Skin of body (tissue), 2 donors: ENCODE data around the gene C17orf107. TPM values are rescaled to one million over a fixed set of nuclear protein-coding genes. Genes with fewer than 3 reads are reported as not detected.
A peak's percentile ranks its signal among the peaks of the same experiment; 100 is the strongest.

Experiments
- DNase-seq: peaks from one replicate; lab custom pipeline; 2025; lab: John Stamatoyannopoulos, UW
- total RNA-seq: library from RNA; depleted of rRNA; stranded (reverse); fragments of >200 nt; gene quantifications from one replicate; pipeline ENCODE4 v1.2.3, GENCODE V29; 2014

C17orf107 gene
- total RNA-seq, 1 donor from 2014 or later, result 6.0 TPM

DNA sequence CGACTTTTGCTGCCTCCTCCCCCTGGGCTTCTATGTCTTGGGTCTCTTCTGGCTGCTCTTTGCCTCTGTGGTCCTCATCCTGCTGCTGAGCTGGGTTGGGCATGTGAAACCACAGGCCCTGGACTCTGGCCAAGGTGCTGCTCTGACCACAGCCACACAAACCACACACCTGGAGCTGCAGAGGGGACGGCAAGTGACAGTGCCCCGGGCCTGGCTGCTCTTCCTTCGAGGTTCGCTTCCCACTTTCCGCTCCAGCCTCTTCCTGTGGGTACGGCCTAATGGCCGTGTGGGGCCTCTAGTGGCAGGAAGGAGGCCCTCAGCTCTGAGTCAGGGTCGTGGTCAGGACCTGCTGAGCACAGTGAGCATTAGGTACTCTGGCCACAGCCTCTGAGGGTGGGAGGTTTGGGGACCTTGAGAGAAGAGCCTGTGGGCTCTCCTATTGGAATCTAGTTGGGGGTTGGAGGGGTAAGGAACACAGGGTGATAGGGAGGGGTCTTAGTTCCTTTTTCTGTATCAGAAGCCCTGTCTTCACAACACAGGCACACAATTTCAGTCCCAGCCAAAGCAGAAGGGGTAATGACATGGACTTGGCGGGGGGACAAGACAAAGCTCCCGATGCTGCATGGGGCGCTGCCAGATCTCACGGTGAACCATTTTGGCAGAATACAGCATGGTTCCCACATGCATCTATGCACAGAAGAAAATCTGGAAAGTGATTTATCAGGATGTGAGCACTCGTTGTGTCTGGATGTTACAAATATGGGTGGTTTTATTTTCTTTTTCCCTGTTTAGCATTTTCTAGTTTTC is 35.0 kb downstream of the C17orf107 start:
- DNase-seq, result no peak

DNA sequence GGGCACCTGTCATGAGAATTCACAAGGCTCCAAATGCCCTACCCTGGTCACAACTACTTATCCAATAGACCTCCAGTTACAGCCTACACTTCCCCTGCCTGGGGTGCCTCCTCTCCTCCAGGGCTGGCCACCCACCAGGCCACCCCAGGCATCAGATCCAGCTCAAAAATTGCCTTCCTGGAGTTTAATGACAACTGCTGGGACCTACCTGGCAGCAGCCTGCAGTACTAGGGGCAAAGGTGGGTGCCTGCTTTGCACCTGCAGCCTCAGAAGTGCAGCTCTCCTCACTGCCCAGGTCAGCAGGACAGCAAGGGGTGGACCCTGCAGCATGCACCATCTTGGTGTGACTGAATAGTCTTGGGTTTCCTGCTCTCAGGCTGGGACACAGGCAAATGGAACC is 36.3 kb downstream of the C17orf107 start:
- no peak for DNase-seq

DNA sequence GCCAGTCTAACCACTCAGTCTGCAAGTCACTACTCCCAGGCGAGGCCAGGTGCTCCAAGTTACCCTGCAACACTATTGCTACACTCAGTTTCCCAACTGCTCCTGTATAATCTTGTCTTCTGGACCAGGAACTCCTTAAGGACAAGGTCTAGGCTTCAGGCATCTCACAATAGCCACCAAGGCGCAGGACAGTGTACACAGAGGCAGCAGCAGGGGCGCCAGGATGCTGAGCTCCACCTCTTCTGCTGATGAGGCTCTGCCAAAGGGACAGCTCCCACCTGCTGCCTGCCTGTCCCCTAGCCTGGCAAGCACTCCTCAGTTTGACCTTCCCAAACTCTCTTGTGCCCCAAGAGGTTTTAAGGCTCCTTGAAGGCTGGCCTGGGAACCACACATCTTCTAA is 37.1 kb downstream of the C17orf107 start:
- no peak for DNase-seq

DNA sequence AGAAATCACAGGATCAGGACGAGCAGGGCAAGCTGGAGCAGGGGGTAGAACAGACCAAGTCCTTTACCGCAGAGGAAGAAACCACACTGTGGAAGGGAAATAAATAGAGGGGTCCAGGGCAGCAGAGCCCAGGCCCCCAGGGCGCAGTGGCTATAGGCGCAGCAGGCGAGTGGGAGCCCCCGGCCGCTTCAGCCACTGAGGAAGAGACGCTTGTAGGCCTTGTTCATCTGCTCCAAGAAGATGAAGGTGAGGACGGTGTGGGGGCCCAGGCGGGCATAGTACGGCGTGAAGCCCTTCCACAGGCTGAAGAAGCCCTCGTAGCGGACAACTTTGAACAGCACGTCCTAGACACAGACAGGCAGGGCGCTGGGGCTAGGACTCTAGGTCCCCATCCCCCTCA is 38.2 kb downstream of the C17orf107 start:
- DNase-seq, result no peak

DNA sequence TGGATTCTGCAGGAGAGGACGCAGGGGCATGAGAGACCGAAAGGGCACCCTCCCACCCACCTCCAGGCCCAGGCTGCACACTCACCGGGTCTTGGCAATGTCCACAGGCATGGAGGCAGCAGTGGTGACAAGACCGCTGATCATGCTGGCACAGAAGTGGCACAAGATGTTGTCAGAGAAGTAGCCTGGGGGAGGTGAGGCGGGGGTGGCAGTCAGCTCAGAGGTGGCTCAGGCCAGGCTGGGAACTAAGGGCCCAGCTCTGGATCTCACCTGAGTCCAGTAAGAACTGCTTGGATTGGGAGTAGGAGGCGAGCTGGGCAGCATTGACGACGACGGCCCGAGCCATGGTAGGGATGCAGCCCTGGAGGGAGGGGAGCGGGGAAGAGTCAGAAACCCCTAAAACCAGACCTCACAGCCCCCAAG is 38.7 kb downstream of the C17orf107 start:
- DNase-seq, result no peak

DNA sequence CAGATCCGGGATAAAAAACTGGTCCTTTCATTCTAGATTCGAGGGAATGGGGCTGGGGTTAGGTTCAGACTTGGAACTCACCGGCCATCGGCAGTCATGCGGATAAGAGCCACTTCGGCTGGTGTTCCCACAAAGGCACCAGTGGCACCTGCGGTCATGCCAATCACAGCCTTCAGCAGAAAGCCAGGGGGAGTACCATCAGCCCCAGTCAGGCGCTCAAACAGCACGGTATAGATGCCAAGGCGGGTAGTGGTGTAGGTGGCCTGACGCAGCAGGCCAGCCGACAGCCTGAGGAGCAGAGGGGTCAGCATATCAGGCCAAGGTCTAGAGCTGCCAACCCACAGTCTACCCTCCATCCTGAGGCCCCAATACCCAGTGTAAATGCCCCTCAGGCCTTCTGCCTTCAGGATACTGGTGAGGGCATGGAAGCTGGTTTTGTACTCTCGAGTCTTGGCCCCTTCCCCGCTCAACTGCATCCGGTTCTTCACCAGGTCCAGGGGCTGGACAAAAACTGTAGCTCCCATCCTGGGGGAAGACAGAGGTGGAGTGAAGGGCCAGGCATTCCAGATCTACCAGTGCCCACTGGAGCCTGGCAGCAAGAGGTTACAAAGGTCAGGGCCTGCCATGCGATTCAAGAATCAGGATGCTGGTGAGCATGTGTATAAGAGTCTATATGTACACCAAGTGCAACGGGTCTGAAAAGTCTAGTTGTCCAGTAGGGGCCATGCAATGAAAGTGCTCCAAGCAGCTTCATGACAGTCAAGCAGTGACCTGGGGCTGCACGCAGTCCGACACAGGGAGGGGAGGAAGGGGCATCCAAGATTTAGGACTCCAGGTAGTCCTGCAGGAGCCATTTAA is 39.6 kb downstream of the C17orf107 start:
- DNase-seq, result no peak

DNA sequence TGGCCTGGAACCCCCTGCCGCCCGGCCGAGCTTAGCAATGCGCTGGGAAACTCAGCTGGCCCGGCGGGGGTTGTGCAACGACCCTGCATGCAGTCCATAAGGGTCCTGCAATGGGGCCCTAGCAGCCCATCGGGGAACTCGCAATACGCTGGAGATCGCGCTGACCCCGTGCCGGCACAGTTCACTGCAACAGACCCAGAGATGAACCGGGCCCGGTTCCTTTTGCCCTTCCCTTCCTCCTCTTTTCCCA is 40.1 kb downstream of the C17orf107 start:
- DNase-seq, result no peak

DNA sequence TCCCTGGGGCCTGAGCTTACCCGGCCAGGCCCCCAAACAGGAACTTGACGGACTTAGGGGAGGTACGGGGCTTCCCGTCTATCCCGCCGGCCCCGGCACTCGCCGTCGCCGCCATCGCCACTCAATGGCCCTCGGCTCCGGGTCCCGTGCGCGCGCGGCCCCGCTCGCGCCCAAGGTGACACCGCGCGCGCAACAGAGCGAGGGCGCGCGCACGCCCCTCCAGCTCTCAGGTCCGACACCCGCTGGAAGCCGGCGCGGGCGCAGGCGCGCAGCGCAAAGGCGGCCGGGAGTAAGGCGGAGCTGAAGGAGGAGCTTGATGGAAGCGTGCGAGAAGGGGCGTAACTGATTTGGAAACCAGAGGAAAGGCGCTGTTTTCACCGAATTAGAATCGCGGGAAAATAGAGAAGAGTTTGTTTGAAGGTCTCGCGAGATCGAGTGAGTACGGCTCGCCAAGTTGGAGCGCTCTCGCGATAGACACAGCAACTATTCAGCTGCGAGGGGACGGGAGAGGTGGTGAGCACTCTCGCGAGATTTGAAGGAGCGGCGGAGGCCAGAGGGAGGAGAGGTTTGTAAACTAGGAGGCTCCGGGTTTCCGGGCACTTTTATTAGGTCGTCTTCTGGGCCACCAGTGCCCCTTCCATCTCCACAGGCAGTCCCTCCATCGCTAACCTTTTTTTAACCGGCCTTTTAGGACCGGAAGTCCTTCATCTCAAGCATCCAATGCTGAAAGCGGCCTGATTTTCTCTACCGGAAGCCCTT is 40.6 kb downstream of the C17orf107 start, which contains the start of the genes RNF167 and SLC25A11:
TSS of gene RNF167 (plus strand) at position 473 of the 759 bp plus-strand sequence. CDS start 642 bp downstream, outside the sequence.
TSS of gene SLC25A11 (minus strand) at position 251 of the 759 bp plus-strand sequence. CDS start at position 115, 136 bp downstream.
- DNase-seq, result peak; percentile 99

DNA sequence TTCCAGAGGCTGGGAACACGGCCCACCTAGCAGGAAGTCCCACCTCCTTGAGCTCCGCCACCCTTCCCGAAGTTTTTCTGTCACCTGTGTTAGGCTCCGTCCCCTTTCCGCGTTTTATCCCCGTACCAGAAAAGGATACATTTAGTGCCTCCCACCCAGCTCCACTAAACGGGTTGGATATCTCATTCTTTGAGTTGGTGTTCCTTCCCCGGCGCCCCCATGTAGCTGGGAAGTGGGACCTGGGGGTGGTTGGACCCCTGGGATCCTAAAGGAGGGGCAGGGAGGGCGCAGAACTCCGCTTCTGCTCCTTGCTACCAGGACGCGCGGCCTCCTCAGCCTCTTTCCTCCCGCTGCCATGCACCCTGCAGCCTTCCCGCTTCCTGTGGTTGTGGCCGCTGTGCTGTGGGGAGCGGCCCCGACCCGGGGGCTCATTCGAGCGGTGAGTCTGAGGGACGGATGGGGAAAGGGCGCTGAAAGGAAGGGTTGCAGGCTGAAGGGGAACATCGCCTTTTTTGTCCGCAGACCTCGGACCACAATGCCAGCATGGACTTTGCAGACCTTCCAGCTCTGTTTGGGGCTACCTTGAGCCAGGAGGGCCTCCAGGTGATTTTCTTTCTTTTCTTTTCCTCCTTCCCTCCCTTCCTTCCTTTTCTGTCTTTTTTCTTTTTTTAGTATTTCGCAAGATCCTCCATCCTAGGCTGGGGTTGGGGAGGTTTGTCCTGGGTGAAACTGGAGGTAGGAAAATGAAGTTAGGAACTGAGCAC is 41.4 kb downstream of the C17orf107 start:
- DNase-seq, result no peak

DNA sequence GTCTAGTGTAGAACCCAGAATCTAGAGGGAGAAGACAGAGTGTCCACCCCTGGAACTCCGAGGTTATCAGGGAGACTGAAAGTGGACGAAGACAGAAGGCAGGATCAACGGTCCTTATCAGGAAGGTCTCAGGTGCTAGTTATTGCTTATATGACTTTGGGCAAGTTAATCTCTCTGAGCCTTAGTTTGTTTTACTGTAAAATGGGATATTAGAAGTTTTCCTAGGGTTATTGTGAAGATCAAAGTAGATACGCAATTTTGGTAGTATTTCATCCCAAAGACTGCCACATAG is 41.9 kb downstream of the C17orf107 start:
- no peak for DNase-seq

DNA sequence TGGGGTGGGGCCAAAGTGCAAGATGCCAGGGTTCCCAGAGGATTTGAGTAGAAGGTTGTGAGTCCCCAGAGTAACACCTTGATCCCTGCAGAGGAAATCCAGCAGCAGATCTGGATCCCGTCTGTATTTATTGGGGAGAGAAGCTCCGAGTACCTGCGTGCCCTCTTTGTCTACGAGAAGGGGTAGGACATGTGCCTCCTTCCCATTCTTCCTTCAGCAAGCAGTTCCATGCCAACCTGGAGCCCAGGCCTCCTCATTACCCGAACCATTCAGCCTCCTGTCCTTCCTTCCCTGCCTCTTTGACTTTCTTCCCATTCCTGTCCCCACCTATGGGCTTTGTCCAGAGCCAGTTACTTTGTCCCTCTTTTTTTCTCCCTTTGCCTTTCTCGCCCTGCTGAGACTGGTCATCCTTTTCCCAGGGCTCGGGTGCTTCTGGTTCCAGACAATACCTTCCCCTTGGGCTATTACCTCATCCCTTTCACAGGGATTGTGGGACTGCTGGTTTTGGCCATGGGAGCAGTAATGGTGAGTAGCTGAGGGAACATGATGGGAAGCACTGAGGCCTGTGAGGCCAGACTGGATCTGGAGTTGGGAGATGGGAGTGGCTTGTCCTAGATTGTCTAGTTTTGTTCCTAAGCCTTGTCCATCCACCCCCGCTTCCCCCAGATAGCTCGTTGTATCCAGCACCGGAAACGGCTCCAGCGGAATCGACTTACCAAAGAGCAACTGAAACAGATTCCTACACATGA is 43.6 kb downstream of the C17orf107 start:
- no peak for DNase-seq

DNA sequence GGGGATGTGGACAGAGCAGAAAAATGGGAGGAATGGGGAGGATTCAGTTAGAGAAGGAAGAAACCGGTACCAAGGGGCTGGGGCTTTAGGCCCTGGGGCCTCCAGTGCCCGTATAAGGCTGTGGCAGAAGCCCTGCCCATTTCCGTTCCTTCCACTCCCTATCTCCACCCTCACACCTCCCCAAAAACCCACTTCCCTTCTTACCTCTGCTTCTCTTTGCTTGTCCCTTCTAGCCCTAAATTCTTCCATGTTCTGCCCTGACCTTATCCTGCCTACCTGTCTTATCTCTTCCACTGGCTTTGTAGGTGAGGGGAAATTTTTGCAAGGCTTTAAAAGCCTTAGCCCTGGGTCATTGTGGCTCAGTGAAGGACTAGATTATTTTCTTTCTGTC is 44.8 kb downstream of the C17orf107 start:
- DNase-seq, result no peak

DNA sequence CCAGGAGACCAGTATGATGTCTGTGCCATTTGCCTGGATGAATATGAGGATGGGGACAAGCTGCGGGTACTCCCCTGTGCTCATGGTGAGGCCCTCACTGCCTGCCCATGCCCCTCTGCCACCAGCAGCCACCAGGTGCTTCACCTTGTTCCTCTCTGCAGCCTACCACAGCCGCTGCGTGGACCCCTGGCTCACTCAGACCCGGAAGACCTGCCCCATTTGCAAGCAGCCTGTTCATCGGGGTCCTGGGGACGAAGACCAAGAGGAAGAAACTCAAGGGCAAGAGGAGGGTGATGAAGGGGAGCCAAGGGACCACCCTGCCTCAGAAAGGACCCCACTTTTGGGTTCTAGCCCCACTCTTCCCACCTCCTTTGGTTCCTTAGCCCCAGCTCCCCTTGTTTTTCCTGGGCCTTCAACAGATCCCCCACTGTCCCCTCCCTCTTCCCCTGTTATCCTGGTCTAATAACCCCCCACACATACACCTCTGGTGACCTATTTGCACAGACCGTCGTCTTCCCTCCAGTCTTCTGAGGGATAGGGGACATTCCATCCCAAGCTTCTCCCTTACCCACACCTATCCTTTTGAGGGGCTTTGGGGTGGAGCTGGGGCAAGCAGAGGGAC is 45.3 kb downstream of the C17orf107 start:
- no peak for DNase-seq

DNA sequence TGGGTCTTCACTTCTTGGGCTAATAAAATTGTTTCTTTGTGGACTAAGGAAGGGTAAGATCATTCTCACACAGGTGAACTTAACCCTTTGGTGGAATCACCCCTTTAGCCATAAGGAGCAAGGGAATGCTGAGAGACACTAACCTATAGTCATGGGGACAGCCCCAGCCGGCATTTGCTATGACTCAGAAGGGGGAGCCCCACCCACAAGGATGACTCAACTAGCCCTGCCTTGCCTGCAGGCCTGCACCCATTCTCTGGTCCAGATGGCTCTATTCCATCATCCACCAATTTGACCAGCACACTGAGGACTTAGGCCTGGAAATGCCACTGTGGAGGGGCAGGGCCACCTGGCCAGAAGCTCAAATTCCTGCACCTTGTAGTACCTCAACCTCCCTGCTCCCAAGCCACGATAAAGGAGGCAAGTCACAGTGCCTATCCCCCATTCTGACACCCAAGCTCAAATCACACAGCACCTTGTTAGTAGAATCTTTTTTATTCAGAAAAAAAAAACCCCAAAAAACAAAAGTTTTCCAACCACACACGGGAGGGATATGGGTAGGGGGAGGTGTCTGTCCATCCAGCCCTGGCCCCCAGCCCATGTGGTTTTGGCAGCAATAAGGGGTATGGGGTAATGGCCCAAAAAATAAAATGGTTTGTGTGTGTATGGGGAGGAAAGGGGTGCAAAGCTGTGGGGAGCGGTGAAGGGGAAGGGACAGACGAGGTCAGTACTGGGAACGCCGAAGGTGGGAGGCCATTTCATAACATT is 46.0 kb downstream of the C17orf107 start:
- DNase-seq, result no peak

DNA sequence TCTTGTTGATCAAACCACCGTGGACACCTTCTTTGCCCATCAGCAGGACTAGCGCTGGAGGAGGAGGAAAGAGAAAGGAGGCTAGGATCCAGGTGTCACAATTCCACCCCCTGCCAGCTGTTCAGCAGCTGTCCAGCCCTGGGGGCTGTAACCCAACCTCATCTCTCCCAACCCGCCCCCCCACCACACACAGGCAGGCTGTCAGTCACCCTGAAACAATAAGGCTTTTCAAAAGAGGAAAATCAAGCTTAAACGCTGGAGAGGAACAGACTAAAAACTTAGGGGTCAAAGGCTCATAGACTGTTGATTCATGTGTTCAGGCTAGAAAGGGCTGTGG is 46.6 kb downstream of the C17orf107 start:
- DNase-seq, result no peak

DNA sequence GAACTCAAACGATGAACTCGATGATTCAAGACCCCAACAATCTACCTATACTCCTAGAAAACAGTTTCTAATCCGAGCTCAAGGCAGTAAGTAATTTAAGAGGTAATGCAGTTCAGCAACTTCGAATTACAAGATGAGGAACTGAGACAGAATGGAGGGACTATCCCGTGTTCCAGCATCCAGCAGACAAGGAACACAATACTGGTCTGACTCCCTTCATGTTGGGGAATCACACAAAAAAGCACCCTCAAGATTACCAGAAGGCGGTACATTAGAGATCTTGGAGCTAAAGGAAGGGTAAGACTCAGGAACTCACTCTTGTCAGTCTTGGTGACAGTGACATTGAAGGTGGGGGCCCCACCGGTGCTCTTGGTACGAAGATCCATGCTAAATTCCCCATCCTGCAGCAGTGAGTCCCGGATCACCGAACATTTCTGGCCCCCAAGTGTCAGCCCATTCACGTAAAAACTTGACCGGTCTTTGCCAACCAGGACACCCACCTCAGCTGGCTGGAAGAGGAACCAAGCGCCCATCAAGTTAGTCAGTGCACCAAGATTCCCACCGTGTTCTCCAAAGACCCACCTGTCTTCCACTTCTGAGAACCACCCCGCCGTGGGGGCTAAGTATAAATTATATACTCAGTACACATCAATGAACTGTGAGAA is 47.1 kb downstream of the C17orf107 start:
- DNase-seq, result no peak

DNA sequence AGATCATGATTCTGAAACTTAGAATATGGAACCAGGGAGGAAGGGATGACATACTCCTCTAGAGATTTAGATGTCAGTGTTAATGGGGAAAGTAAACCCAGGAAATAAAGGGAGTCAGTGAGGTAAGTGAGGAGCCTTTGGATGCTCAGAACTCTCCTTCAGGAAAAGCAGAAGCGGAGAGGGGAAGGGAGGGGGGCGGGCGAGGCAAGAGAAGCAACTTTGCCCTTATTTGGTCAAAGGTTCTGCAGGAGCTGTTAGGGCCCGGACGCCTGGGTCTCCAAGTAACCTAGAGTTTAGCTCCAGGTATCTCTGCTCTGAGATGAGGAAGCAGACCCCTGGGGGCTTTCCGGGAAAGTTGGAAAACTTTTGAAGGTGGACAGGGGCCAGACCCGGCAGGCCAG is 47.7 kb downstream of the C17orf107 start:
- no peak for DNase-seq

DNA sequence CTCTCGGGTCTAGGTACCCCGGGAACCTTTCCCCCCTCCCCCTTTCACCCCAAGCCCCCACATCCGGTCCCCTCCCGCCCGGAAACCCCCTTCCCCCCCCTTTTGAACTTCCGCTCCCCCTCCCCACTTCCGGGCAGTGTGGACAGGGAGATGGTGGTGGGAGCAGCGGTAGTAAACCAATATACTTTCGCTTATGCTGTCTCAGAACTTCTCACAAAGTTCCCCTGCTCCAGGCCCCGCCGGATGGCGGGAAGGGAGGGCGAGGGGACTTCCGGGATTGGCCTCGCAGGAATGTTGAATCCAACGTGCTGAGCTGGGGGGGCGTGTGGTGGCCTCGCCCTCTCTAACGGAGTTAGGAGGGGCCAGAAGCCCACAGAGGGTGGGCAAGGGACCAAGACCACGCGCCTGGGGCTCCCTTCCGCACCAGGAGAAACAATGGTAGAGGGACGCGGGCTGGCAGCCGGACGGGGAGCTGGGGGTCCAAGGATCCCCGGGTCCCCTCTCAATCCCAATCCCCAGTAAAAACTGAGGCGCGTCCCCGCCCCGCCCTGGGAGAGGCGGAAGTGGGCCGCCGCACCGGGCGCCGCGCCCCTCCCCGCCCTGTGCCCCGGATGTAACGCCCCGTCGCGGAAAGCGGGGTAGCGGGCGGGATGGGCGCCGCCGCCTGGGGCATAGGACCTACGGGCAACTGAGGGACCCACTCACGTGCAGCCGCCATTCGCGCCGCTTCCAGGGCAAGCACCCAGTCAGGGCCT is 48.3 kb downstream of the C17orf107 start:
- peak; percentile 40 for DNase-seq
